A549 (cell line): Measurements from ENCODE around the gene CDC42SE2.

Source experiments
- BCL3 ChIP-seq: fragments of >200 bp; sonication (Bioruptor Twin); formaldehyde crosslinking; IDR thresholded peaks from 3 replicates; pipeline ENCODE4 v1.6.1; 2016
- CBX8 ChIP-seq: fragments of 200-600 bp; sonication (generic); IDR thresholded peaks from 2 replicates; pipeline ENCODE4 v1.6.1; 2016
- KDM1A ChIP-seq: fragments of 200-600 bp; sonication (generic); IDR thresholded peaks from 2 replicates; pipeline ENCODE4 v1.6.1; 2016; ENCODE audit warnings: low read depth, mild to moderate bottlenecking
- RARB ChIP-seq: fragments of 250-450 bp; sonication (Bioruptor Pico); IDR thresholded peaks from 2 replicates; pipeline ENCODE4 v1.8.0; 2021; ENCODE audit warnings: mild to moderate bottlenecking, moderate library complexity
- ZNF302 ChIP-seq: fragments of 250-450 bp; sonication (Bioruptor Pico); IDR thresholded peaks from 2 replicates; pipeline ENCODE4 v1.9.0; 2021; ENCODE audit warnings: inconsistent platforms, mild to moderate bottlenecking, moderate library complexity
- TF ChIP-seq, protein P1 (sequence below): fragments of >200 bp; sonication (Bioruptor Twin); formaldehyde crosslinking; IDR thresholded peaks from 3 replicates; pipeline ENCODE4 v1.5.1; 2016

DNA sequence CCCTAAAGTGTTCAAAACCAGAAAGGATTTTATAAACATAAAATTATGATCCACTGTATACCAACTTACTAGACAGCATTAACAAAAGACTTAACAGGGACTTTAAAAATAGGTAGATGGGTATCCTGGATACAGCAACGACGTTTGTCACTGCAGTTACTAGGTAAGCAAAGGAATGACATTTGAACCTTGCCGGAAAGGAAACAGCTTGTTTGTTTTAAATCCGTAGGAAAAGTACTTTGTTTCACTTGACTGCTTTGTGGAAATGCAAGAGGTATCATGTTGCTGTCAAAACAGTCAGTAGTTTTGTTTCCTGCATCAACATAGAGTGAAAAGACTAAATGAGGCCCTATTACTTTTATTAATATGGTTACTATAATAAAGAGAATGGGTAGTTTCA, 122.9 kb downstream of the CDC42SE2 start:
- TF ChIP-seq, protein P1, sequence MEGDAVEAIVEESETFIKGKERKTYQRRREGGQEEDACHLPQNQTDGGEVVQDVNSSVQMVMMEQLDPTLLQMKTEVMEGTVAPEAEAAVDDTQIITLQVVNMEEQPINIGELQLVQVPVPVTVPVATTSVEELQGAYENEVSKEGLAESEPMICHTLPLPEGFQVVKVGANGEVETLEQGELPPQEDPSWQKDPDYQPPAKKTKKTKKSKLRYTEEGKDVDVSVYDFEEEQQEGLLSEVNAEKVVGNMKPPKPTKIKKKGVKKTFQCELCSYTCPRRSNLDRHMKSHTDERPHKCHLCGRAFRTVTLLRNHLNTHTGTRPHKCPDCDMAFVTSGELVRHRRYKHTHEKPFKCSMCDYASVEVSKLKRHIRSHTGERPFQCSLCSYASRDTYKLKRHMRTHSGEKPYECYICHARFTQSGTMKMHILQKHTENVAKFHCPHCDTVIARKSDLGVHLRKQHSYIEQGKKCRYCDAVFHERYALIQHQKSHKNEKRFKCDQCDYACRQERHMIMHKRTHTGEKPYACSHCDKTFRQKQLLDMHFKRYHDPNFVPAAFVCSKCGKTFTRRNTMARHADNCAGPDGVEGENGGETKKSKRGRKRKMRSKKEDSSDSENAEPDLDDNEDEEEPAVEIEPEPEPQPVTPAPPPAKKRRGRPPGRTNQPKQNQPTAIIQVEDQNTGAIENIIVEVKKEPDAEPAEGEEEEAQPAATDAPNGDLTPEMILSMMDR = no peak
- TF ChIP-seq BCL3 = no peak
- no peak for TF ChIP-seq KDM1A
- TF ChIP-seq ZNF302 = no peak
- TF ChIP-seq RARB (CRISPR knock-in tag) = no peak
- TF ChIP-seq CBX8 = no peak
